MCF 10A (cell line): ENCODE results near the gene YARS1. TPM values are rescaled to one million over a fixed set of nuclear protein-coding genes. Genes with fewer than 3 reads are reported as not detected.

Experiments
- BruUV-seq: library from RNA; stranded (reverse); fragments of 400-500 nt; replicated peaks from 2 replicates; lab custom pipeline; 2021; lab: Mats Ljungman, UMichigan
- CTCF ChIA-PET: fragments of 300-600 bp; sonication (Branson Sonifier 250); formaldehyde crosslinking; extraction: SDS; loops from one replicate; lab custom pipeline; 2021; ENCODE audit warnings: antibody characterized with exemption, inconsistent platforms; lab: Yijun Ruan, JAX
- POLR2A ChIA-PET: fragments of 300-600, 350-650 bp; sonication (Branson Sonifier 250); formaldehyde crosslinking; extraction: SDS; loops from one replicate; lab custom pipeline; 2020; ENCODE audit warnings: antibody characterized with exemption, inconsistent platforms; lab: Yijun Ruan, JAX
- DNase-seq: peaks from one replicate; pipeline ENCODE4 v3.0.0-alpha.2; 2018; ENCODE audit not compliant: unreplicated experiment
- H3K27ac Mint-ChIP-seq: one replicate; pipeline ENCODE4 v1.8.0; 2022; ENCODE audit warnings: mild to moderate bottlenecking, low read depth, mixed read lengths; ENCODE audit not compliant: unreplicated experiment
- H3K27me3 Mint-ChIP-seq: one replicate; pipeline ENCODE4 v1.8.0; 2022; ENCODE audit warnings: mixed read lengths; ENCODE audit not compliant: insufficient read depth, unreplicated experiment
- H3K36me3 Mint-ChIP-seq: one replicate; pipeline ENCODE4 v1.8.0; 2022; ENCODE audit warnings: mild to moderate bottlenecking, moderate library complexity, mixed read lengths; ENCODE audit not compliant: insufficient read depth, unreplicated experiment
- H3K4me1 Mint-ChIP-seq: one replicate; pipeline ENCODE4 v1.8.0; 2022; ENCODE audit warnings: mixed read lengths; ENCODE audit not compliant: insufficient read depth, unreplicated experiment
- H3K4me3 Mint-ChIP-seq: one replicate; pipeline ENCODE4 v1.8.0; 2022; ENCODE audit warnings: mild to moderate bottlenecking, moderate library complexity, mixed read lengths; ENCODE audit not compliant: unreplicated experiment
- H3K9me3 Mint-ChIP-seq: one replicate; pipeline ENCODE4 v1.8.0; 2022; ENCODE audit warnings: mixed read lengths; ENCODE audit not compliant: unreplicated experiment
- intact Hi-C: fragments of 100-400 bp; cut with micrococcal nuclease; formaldehyde crosslinking; loops from 2 replicates; pipeline ENCODE4 v1.14.1; 2022
- total RNA-seq: library from RNA; stranded (reverse); gene quantifications from 2 replicates; pipeline ENCODE4 v1.2.3, GENCODE V29; 2022
- TF ChIP-seq, protein P1 (sequence below): fragments of 200-600 bp; IDR thresholded peaks from one replicate; pipeline ENCODE4 v1.8.0; 2022; ENCODE audit warnings: antibody characterized with exemption, mild to moderate bottlenecking; ENCODE audit not compliant: unreplicated experiment

YARS1 gene
- total RNA-seq, 1 experiment from 2014 or later, result 372 TPM

DNA sequence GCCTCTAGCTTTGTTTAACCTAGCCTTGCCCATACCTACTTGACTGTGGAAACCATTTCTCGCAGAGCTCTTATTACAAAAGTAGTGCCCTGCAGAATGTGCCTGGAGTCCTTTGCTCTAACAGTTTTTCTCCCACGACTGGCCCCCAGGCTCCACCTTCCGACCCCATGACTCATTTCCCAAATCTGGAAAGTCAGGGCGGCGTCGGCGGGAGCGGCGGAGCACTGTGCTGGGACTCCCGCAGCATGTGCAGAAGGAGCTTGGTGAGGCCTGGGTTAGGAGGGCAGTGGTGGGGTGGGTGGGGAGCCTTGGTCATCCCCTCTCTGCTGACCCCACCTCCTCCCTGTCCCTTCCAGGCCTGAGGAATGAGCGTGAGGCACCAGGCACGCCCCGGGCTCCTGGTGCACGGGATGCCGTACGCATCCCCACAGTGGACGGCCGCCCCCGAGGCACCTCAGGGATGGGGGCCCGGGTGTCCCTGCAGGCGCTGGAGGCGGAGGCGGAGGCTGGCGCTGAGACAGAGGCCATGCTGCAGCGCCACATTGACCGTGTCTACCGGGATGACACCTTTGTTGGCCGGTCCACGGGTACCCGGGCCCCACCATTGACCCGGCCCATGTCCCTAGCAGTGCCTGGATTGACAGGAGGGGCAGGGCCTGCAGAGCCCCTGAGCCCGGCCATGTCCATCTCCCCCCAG, 47.5 kb downstream of the YARS1 start:
- POLR2A ChIA-PET, result interaction anchor here (0.6 to 6.9 kb wide), 9 partner anchors 10 to 59 kb away, joined by 3 to 61 read pairs (median 10); no protein-coding TSS in a partner anchor
- Mint-ChIP-seq H3K9me3 (no peaks in the 10 kb centered on the region), H3K36me3 (peaks cover 57% of the 10 kb centered on the region), H3K4me1 (peaks cover 39% of the 10 kb centered on the region), H3K27me3 (no peaks in the 10 kb centered on the region), H3K4me3 (no peak overlapping the region), H3K27ac (peak overlapping the region; percentile 14)
- no TSS peak for BruUV-seq
- intact Hi-C loops, result loop anchor here (1.0 to 5.0 kb wide), 2 partner anchors 57 to 103 kb away; partner anchors contain the start of gene FNDC5
- CTCF ChIA-PET, result interaction anchor here (0.6 to 18.4 kb wide), 8 partner anchors 14 to 349 kb away, joined by 3 to 418 read pairs (median 4); no protein-coding TSS in a partner anchor
- TF ChIP-seq, protein P1, sequence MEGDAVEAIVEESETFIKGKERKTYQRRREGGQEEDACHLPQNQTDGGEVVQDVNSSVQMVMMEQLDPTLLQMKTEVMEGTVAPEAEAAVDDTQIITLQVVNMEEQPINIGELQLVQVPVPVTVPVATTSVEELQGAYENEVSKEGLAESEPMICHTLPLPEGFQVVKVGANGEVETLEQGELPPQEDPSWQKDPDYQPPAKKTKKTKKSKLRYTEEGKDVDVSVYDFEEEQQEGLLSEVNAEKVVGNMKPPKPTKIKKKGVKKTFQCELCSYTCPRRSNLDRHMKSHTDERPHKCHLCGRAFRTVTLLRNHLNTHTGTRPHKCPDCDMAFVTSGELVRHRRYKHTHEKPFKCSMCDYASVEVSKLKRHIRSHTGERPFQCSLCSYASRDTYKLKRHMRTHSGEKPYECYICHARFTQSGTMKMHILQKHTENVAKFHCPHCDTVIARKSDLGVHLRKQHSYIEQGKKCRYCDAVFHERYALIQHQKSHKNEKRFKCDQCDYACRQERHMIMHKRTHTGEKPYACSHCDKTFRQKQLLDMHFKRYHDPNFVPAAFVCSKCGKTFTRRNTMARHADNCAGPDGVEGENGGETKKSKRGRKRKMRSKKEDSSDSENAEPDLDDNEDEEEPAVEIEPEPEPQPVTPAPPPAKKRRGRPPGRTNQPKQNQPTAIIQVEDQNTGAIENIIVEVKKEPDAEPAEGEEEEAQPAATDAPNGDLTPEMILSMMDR, result no peak
- peak; percentile 88 for DNase-seq

DNA sequence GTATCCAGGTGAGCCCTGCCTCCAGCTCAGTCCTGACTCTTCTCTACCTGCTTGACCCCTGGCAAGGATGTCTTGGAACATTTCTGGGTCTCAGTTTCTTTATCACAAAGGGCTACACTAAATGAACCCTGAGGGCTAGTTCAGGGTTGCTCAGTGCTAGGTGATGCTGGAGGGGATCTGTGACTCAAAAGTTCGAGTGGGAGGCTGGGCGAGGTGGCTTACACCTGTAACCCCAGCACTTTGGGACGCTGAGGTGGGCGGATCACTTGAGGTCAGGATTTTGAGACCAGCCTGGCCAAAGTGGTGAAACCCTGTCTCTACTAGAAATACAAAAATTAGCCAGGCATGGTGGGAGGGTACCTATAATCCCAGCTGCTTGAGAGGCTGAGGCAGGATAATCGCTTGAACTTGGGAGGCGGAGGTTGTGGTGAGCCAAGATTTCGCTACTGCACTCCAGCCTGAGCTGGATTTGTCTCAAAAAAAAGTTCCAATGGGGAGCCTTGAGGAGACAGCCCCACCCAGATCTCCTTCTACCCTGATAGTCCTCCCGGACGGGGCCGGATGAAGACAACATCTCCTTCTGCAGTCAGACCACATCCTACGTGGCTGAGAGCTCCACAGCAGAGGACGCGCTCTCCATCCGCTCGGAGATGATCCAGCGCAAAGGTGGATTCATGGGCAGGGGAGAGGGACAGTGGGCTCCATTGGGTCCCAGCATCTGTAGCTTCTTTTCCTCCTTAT, 48.9 kb downstream of the YARS1 start:
- ChIA-PET CTCF (interaction anchor here (0.6 to 18.4 kb wide), 8 partner anchors 9 to 845 kb away, joined by 3 to 418 read pairs (median 4); no protein-coding TSS in a partner anchor), POLR2A (interaction anchor here (0.9 to 4.3 kb wide), 6 partner anchors 8 to 55 kb away, joined by 4 to 36 read pairs (median 12); no protein-coding TSS in a partner anchor)
- intact Hi-C loops, result no loop called here
- BruUV-seq, result no TSS peak
- no peak for DNase-seq
- H3K27ac Mint-ChIP-seq, result no peak overlapping the region
- H3K4me3 Mint-ChIP-seq, result no peak overlapping the region
- H3K36me3 Mint-ChIP-seq, result peaks cover 57% of the 10 kb centered on the region
- TF ChIP-seq, protein P1, result no peak
- H3K4me1 Mint-ChIP-seq, result peaks cover 32% of the 10 kb centered on the region
- no peaks in the 10 kb centered on the region for H3K27me3 Mint-ChIP-seq
- H3K9me3 Mint-ChIP-seq, result no peaks in the 10 kb centered on the region

DNA sequence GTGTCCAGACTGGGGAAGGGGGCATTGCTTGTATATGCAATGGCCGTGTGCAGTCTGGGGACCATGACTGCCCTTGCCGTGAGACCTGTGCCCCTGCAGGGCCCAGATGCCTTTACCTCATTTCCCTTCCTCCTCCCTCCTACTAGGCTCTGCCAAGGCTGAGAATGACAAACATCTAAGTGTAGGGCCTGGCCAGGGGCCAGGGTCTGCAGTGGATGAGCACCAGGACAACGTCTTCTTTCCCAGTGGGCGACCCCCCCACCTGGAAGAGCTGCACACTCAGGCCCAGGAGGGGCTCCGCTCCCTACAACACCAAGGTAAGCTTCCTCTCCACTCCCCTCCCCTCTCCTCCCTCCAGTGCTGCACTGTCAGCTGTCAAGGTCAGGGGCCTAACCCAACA, 49.5 kb downstream of the YARS1 start:
- ChIA-PET CTCF (interaction anchor here (0.6 to 18.4 kb wide), 3 partner anchors 12 to 55 kb away, joined by 3 to 418 read pairs (median 5); no protein-coding TSS in a partner anchor), POLR2A (interaction anchor here (0.9 to 4.3 kb wide), 3 partner anchors 8 to 52 kb away, joined by 4 to 36 read pairs (median 26); no protein-coding TSS in a partner anchor)
- Mint-ChIP-seq H3K36me3 (peaks cover 54% of the 10 kb centered on the region), H3K4me1 (peaks cover 30% of the 10 kb centered on the region), H3K4me3 (no peak overlapping the region), H3K9me3 (no peaks in the 10 kb centered on the region), H3K27me3 (no peaks in the 10 kb centered on the region), H3K27ac (peak overlapping the region; percentile 46)
- no peak for DNase-seq
- TF ChIP-seq, protein P1, result no peak
- no TSS peak for BruUV-seq
- intact Hi-C loops, result no loop called here
